Nephron (organoid): ENCODE measurements around the gene ITPR3.

Source experiments
- H3K27ac Mint-ChIP-seq, 3 experiments: 2 replicates each; pipeline ENCODE4 v1.8.0; 2020; ENCODE audit warnings: mixed read lengths in 3 of 3, mild to moderate bottlenecking in 2 of 3, moderate library complexity in 1 of 3
- H3K27me3 Mint-ChIP-seq: 2 replicates; pipeline ENCODE4 v1.8.0; 2021; ENCODE audit warnings: low read depth, mild to moderate bottlenecking, moderate library complexity, mixed read lengths
- H3K36me3 Mint-ChIP-seq: 2 replicates; pipeline ENCODE4 v1.8.0; 2020; ENCODE audit warnings: low read depth, mixed read lengths
- H3K4me1 Mint-ChIP-seq: 2 replicates; pipeline ENCODE4 v1.8.0; 2020; ENCODE audit warnings: mixed read lengths
- H3K4me3 Mint-ChIP-seq, 3 experiments: 2 replicates each; pipeline ENCODE4 v1.8.0; 2020; ENCODE audit warnings: mild to moderate bottlenecking in 3 of 3, mixed read lengths in 3 of 3, moderate library complexity in 2 of 3
- H3K9me3 Mint-ChIP-seq: 2 replicates; pipeline ENCODE4 v1.8.0; 2020; ENCODE audit warnings: mixed read lengths
- TF ChIP-seq, protein P1 (sequence below), 3 experiments: fragments of 200-600 bp; sonication (generic); IDR thresholded peaks; one replicate each; pipeline ENCODE4 v1.5.0; 2021; ENCODE audit warnings: antibody characterized with exemption in 3 of 3; ENCODE audit not compliant: unreplicated experiment in 3 of 3

The ITPR3 gene

DNA sequence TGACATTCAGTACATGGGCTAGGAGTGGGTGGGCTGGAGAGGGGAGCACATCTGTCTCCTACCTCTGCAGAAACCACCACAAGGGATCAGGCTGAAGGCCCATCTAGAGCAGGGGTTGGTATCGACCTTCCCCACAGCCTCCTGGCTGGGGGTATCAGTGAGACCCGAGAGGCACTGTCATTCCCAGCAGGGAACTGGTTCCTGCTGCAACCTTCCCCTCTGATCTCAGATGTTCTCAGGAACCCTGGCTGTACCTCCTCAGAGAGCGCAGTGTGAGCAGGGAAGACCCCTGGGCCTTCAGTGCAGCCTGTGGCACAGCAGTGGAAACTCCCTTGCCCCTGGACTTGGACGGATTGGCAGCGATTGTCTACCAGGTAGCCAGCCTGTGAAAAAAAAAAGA, 117.8 kb downstream of the ITPR3 start:
- Mint-ChIP-seq H3K9me3 (no peaks in the 10 kb centered on the region), H3K4me1 (peaks cover 25% of the 10 kb centered on the region), H3K27me3 (peaks cover 8% of the 10 kb centered on the region), H3K36me3 (no peaks in the 10 kb centered on the region), H3K27ac (no peak overlapping the region), H3K4me3 (no peak overlapping the region)
- TF ChIP-seq, protein P1, sequence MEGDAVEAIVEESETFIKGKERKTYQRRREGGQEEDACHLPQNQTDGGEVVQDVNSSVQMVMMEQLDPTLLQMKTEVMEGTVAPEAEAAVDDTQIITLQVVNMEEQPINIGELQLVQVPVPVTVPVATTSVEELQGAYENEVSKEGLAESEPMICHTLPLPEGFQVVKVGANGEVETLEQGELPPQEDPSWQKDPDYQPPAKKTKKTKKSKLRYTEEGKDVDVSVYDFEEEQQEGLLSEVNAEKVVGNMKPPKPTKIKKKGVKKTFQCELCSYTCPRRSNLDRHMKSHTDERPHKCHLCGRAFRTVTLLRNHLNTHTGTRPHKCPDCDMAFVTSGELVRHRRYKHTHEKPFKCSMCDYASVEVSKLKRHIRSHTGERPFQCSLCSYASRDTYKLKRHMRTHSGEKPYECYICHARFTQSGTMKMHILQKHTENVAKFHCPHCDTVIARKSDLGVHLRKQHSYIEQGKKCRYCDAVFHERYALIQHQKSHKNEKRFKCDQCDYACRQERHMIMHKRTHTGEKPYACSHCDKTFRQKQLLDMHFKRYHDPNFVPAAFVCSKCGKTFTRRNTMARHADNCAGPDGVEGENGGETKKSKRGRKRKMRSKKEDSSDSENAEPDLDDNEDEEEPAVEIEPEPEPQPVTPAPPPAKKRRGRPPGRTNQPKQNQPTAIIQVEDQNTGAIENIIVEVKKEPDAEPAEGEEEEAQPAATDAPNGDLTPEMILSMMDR (IDR thresholded peaks at IDR 0.05; ENCODE audit: unreplicated experiment in 3 of 3) = no peak

DNA sequence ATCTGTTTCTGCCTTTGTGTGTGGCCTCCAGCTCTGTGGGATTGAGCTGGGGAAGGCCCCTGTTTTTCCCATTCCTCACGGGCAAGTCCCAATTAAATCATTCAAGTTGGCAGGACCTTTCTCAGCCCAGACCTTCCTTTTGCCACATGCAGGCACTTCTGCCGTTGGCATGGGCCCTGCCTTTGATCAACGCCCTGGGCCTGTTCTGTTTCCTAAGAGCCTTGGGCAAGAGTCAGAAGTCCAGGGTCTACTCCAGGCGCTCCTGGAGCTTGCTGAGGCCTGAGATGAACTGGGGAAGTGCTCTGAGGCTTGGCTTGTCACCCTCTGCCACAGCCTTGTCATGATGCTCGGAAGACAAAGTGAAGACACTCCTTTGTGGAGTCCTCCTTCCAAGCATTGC, 118.4 kb downstream of the ITPR3 start:
- peaks cover 32% of the 10 kb centered on the region for H3K4me1 Mint-ChIP-seq
- H3K4me3 Mint-ChIP-seq = no peak overlapping the region
- H3K27ac Mint-ChIP-seq = no peak overlapping the region
- TF ChIP-seq, protein P1 (IDR thresholded peaks at IDR 0.05; ENCODE audit: unreplicated experiment in 3 of 3) = no peak
- H3K9me3 Mint-ChIP-seq = no peaks in the 10 kb centered on the region
- peaks cover 12% of the 10 kb centered on the region for H3K27me3 Mint-ChIP-seq
- H3K36me3 Mint-ChIP-seq = no peaks in the 10 kb centered on the region

DNA sequence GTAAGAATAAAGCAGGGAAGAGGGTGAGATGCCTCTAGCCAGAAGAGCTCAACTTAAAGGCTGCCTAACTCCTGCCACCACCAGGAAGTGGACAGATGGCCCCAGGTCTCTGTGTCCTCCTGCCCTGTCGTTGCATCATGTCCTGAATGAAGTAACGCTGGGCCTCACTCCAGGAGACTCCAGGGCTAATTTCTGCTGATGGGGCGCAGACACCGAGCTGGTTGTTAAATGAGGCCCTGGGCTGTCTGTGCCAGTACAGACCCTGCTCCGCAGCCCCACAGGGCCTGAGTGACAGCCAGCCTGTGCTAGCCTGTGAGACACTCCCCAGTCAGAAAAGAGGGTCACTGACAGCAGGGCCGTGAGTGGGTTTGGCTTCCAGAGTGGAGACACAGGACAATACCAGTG, 119.1 kb downstream of the ITPR3 start:
- Mint-ChIP-seq H3K36me3 (no peaks in the 10 kb centered on the region), H3K4me3 (no peak overlapping the region), H3K9me3 (no peaks in the 10 kb centered on the region), H3K4me1 (peaks cover 36% of the 10 kb centered on the region), H3K27me3 (peaks cover 12% of the 10 kb centered on the region), H3K27ac (no peak overlapping the region)
- TF ChIP-seq, protein P1 (IDR thresholded peaks at IDR 0.05; ENCODE audit: unreplicated experiment in 3 of 3) = no peak

DNA sequence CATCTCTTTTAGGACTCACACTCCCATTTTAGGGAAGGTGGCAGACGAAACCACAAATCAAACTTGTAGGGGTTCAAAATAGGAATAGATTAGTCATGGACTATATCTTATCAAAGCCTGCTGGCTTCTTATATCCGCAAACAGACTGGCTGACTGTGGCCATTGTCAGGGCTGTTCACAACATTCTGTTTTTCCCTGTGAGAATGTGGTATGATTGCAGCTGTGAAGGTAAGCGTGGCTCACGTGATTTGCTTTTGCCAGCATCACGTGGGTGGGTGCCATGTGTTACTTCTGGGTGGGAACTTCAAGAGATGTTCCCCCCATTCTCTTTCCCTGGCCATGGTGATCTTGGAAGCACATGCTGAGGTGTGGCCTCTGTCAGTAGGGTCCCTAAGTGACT, 119.7 kb downstream of the ITPR3 start:
- no peak overlapping the region for H3K27ac Mint-ChIP-seq
- H3K36me3 Mint-ChIP-seq = no peaks in the 10 kb centered on the region
- TF ChIP-seq, protein P1 (IDR thresholded peaks at IDR 0.05; ENCODE audit: unreplicated experiment in 3 of 3) = no peak
- H3K4me1 Mint-ChIP-seq = peaks cover 42% of the 10 kb centered on the region
- H3K27me3 Mint-ChIP-seq = peaks cover 12% of the 10 kb centered on the region
- no peak overlapping the region for H3K4me3 Mint-ChIP-seq
- H3K9me3 Mint-ChIP-seq = no peaks in the 10 kb centered on the region

DNA sequence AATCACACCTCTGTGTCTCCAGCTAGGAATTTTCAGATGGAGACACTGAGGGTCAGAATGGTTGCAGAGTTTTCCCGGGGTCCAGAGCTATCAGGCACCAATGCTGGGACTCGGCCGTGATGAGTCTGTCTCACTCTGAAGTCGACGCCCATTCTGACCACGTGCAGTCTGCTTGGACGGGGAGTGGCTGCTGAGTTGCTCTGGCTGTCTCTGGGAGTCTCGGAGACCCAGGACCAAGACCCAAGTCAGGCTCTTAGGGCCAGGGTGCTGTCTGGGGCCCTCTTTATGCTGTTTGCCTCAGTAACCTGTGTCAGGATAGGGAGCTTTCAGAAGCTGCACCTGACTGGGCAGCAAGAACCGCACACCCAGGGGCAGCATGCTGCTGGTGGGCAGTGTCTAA, 121.0 kb downstream of the ITPR3 start:
- H3K27ac Mint-ChIP-seq = peak overlapping the region in 1 of 3 experiments; percentile 79
- H3K4me1 Mint-ChIP-seq = peaks cover 54% of the 10 kb centered on the region
- no peaks in the 10 kb centered on the region for H3K9me3 Mint-ChIP-seq
- peaks cover 15% of the 10 kb centered on the region for H3K27me3 Mint-ChIP-seq
- no peaks in the 10 kb centered on the region for H3K36me3 Mint-ChIP-seq
- no peak overlapping the region for H3K4me3 Mint-ChIP-seq
- TF ChIP-seq, protein P1 (IDR thresholded peaks at IDR 0.05; ENCODE audit: unreplicated experiment in 3 of 3) = no peak

DNA sequence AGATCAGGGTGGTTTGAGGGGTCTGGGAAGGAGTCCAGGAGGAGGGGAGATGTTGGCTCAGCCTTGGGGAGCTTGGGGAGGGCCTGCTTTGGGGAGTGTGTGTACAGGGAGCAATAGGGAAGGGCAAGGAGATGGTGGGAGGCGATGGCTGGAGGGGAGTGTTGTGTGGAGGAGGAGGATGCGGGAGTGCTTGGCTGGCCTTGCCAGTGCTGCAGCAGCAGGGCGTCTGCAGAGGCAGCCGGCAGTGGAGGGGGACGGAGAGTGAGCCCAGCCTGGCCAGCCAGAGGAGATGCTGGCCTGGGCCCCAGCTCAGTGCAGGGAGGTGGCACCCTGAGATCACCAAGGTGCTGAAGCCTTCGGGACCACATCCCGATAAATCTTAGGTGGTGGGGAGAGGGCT, 121.7 kb downstream of the ITPR3 start:
- Mint-ChIP-seq H3K27me3 (peaks cover 13% of the 10 kb centered on the region), H3K9me3 (no peaks in the 10 kb centered on the region), H3K4me3 (peak overlapping the region; percentile 20 to 49 (median 37)), H3K27ac (peak overlapping the region; percentile 54 to 85 (median 79)), H3K36me3 (no peaks in the 10 kb centered on the region), H3K4me1 (peaks cover 55% of the 10 kb centered on the region)
- TF ChIP-seq, protein P1 (IDR thresholded peaks at IDR 0.05; ENCODE audit: unreplicated experiment in 3 of 3) = no peak
